GM19328 (cell line): Measurements from ENCODE around the gene MZT2B.
A peak's percentile ranks its signal among the peaks of the same experiment; 100 is the strongest.
"Not testable (repeated sequence)": the region's sequence is repeated elsewhere in the genome, so short reads cannot be mapped to it uniquely, and the experiment has no call there.

Experiments used
- ATAC-seq: cut with Tn5 transposase; IDR thresholded peaks from one replicate; pipeline ENCODE4 v1.9.1; 2021; ENCODE audit warnings: mild to moderate bottlenecking, moderate library complexity; ENCODE audit not compliant: unreplicated experiment

Gene MZT2B

GRCh38 chr2:130181880-130182682 is at the start of gene MZT2B:
MZT2B (plus strand) TSS chr2:130182262; CDS start chr2:130182283, 21 bp downstream.
- ATAC-seq: peak; percentile 82

GRCh38 chr2:130135692-130136541 is 46.1 kb upstream of the MZT2B start:
- ATAC-seq: no peak

GRCh38 chr2:130136546-130136945 is 45.5 kb upstream of the MZT2B start:
- ATAC-seq: not testable (repeated sequence)

GRCh38 chr2:130137118-130137517 is 44.9 kb upstream of the MZT2B start:
- not testable (repeated sequence) for ATAC-seq

GRCh38 chr2:130138326-130138725 is 43.7 kb upstream of the MZT2B start:
- not testable (repeated sequence) for ATAC-seq

- not testable (repeated sequence) for ATAC-seq
Measured at GRCh38 chr2:130138841-130139251, 43.2 kb upstream of the MZT2B start.

GRCh38 chr2:130139331-130140280 is 42.5 kb upstream of the MZT2B start:
- ATAC-seq: not testable (repeated sequence)

- ATAC-seq: not testable (repeated sequence)
Measured at GRCh38 chr2:130140516-130140915, 41.5 kb upstream of the MZT2B start.

- not testable (repeated sequence) for ATAC-seq
Measured at GRCh38 chr2:130141002-130141401, 41.1 kb upstream of the MZT2B start.

- not testable (repeated sequence) for ATAC-seq
Measured at GRCh38 chr2:130141645-130142370, 40.3 kb upstream of the MZT2B start.

- ATAC-seq: not testable (repeated sequence)
Measured at GRCh38 chr2:130142396-130143265, 39.4 kb upstream of the MZT2B start.

GRCh38 chr2:130143266-130144039 is 38.6 kb upstream of the MZT2B start:
- not testable (repeated sequence) for ATAC-seq

- ATAC-seq: peak; percentile 87
Measured at GRCh38 chr2:130145006-130145414, 37.1 kb upstream of the MZT2B start, which contains the start of gene CCDC74B. CCDC74B (minus strand) TSS chr2:130145112; CDS start chr2:130144996, 116 bp downstream.

- not testable (repeated sequence) for ATAC-seq
Measured at GRCh38 chr2:130148515-130148914, 33.5 kb upstream of the MZT2B start.

GRCh38 chr2:130150181-130151144 is 31.6 kb upstream of the MZT2B start:
- ATAC-seq: no peak

- not testable (repeated sequence) for ATAC-seq
Measured at GRCh38 chr2:130151145-130151512, 30.9 kb upstream of the MZT2B start.
